ENCODE results near the gene COBL. TPM values are rescaled to one million over a fixed set of nuclear protein-coding genes. Genes with fewer than 3 reads are reported as not detected.

Gene COBL
- total and polyA plus RNA-seq, 2 donors (not counting 3 experiments of a cell fraction or from before 2014, with no cell fraction given): 0.11 TPM; not detected in 1

DNA sequence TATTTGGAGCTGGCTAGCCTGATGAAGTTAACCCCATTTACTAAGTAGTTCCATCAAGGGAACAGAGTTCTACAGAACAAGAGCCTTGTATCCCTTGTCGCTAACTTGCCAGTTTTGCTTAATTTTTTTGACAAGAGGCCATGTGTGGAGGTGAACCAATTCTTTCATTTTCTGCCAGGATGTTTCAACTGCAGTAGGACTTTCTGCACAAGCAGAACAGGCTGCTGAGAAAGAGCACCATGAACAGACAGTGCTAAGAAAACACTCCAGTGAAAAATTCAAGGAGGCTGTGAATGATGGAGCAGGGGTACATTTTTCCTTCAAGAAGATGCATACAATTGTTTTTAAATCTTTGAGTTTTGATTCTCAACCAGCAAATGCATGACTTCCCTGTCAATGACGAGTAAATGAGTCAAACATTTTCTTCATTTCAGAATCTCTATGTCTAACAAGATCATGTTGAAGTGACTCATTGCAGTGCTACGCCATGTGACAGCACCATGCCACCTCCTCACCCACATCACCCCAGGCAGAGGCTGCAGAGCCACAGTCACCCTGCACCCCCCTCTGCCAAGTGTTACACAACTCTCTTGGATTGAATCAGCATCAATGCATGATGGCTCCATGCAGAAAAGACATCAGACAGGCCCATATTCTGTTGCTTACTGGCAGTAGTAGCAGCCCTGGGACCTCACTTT lies 193.1 kb downstream of the COBL start:
- DNase-seq (ENCODE audit: low read depth, low spot score) (no peak), FAIRE-seq (no peak)
- Histone ChIP-seq H3K9ac (replicated peaks; ENCODE audit: extremely low read depth, insufficient read depth, low read length) (no peak overlapping the region), H3K9me1 (replicated peaks; ENCODE audit: control insufficient read depth, extremely low read depth, insufficient read depth, low read length) (no peaks in the 10 kb centered on the region), H3K27ac (ENCODE audit: insufficient read depth, low read depth, low read length) (no peak overlapping the region), H4K20me1 (replicated peaks; ENCODE audit: control insufficient read depth, extremely low read depth, insufficient read depth, low read length) (no peaks in the 10 kb centered on the region), H3K4me1 (ENCODE audit: control insufficient read depth, extremely low read depth, insufficient read depth, low read length) (peaks cover 12% of the 10 kb centered on the region), H3K4me2 (ENCODE audit: insufficient read depth, low read length) (no peak overlapping the region), H3K36me3 (ENCODE audit: control insufficient read depth in 2 of 2, extremely low read depth in 1 of 2, insufficient read depth in 2 of 2, low read length in 2 of 2) (no peaks in the 10 kb centered on the region), H2AFZ (ENCODE audit: low read depth, low read length) (no peak overlapping the region), H3K27me3 (ENCODE audit: control insufficient read depth in 2 of 2, insufficient read depth in 2 of 2, low read length in 2 of 2) (peaks cover 0 to 1% of the 10 kb centered on the region in 2 experiments), H3K4me3 (replicated peaks in 1 of 3; ENCODE audit: insufficient read depth in 1 of 3, low read depth in 1 of 3, low read length in 3 of 3) (no peak overlapping the region), H3K79me2 (ENCODE audit: control insufficient read depth, insufficient read depth, low read length) (no peaks in the 10 kb centered on the region), H3K9me3 (replicated peaks; ENCODE audit: control insufficient read depth, insufficient read depth, low read length) (no peaks in the 10 kb centered on the region)
- TF ChIP-seq, protein P1, sequence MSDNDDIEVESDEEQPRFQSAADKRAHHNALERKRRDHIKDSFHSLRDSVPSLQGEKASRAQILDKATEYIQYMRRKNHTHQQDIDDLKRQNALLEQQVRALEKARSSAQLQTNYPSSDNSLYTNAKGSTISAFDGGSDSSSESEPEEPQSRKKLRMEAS (IDR thresholded peaks at IDR 0.05; ENCODE audit: insufficient read depth, insufficient read length): no peak
- TF ChIP-seq FOS (IDR thresholded peaks at IDR 0.05; ENCODE audit: borderline replicate concordance, insufficient read depth, low read length): peak; percentile 18
- ChIA-PET CTCF (no interaction called here), POLR2A (no interaction called here)
- no TSS peak for BruUV-seq (replicated peaks)
- dilution Hi-C loops (cut with MboI; ENCODE audit: extremely low pct_ligation_motif_present, low sequenced_read_pairs): no loop called here
- intact Hi-C loops (cut with micrococcal nuclease): loop anchor here (5.0 kb wide), 1 partner anchor 331 kb away; no protein-coding TSS in a partner anchor

DNA sequence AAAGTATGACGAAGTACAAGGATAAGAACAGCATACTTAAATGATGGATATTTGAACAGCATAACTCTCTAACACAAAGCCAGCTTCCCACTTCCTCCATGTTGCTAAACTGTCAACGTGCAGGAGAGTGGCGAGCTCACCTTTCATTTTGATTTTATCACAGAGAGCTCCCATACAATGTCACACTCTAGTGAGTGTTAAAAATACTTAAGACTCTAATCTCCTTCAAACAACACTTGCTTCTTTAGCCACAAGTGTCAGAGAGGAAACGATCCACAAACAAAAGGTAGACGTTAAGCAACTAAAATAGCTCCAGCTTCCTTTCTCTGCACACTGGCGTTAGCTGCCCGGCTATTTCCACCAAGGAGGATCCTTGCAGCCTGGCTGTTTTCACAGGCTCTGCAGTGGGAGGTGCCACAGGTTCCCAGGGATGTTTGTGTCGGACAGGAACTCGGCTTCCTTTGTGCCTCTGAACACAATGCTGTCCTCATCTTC lies 194.6 kb downstream of the COBL start:
- dilution Hi-C loops (cut with MboI; ENCODE audit: extremely low pct_ligation_motif_present, low sequenced_read_pairs) (no loop called here), intact Hi-C loops (cut with micrococcal nuclease) (loop anchor here (1.0 to 5.0 kb wide), 5 partner anchors 12 to 330 kb away; no protein-coding TSS in a partner anchor)
- CTCF ChIA-PET: interaction anchor here (0.7 to 1.9 kb wide), 8 partner anchors 13 to 41 kb away, joined by 3 to 8 read pairs (median 4); no protein-coding TSS in a partner anchor
- H3K27me3 ChIP-seq (ENCODE audit: control insufficient read depth in 2 of 2, insufficient read depth in 2 of 2, low read length in 2 of 2): peaks cover 0 to 3% of the 10 kb centered on the region in 2 experiments
- FAIRE-seq (peak; percentile 91), DNase-seq (ENCODE audit: low read depth, low spot score) (peak; percentile 92)
- no peaks in the 10 kb centered on the region for H3K36me3 ChIP-seq (ENCODE audit: control insufficient read depth in 2 of 2, extremely low read depth in 1 of 2, insufficient read depth in 2 of 2, low read length in 2 of 2)
- peak overlapping the region in 1 of 3 experiments; percentile 1 for H3K4me3 ChIP-seq (replicated peaks in 1 of 3; ENCODE audit: insufficient read depth in 1 of 3, low read depth in 1 of 3, low read length in 3 of 3)
- no peaks in the 10 kb centered on the region for H4K20me1 ChIP-seq (replicated peaks; ENCODE audit: control insufficient read depth, extremely low read depth, insufficient read depth, low read length)
- peak; percentile 58 for TF ChIP-seq JUN (IDR thresholded peaks at IDR 0.05; ENCODE audit: borderline replicate concordance, insufficient read depth, insufficient read length, low read depth)
- TF ChIP-seq, protein P1 (IDR thresholded peaks at IDR 0.05; ENCODE audit: insufficient read depth, insufficient read length): no peak
- peaks cover 12% of the 10 kb centered on the region for H3K4me1 ChIP-seq (ENCODE audit: control insufficient read depth, extremely low read depth, insufficient read depth, low read length)
- no peaks in the 10 kb centered on the region for H3K9me3 ChIP-seq (replicated peaks; ENCODE audit: control insufficient read depth, insufficient read depth, low read length)
- no TSS peak for BruUV-seq (replicated peaks)
- no peak overlapping the region for H3K27ac ChIP-seq (ENCODE audit: insufficient read depth, low read depth, low read length)
- peak overlapping the region; percentile 6 for H3K4me2 ChIP-seq (ENCODE audit: insufficient read depth, low read length)
- H3K9ac ChIP-seq (replicated peaks; ENCODE audit: extremely low read depth, insufficient read depth, low read length): peak overlapping the region; percentile 26
- no peaks in the 10 kb centered on the region for H3K79me2 ChIP-seq (ENCODE audit: control insufficient read depth, insufficient read depth, low read length)
- H3K9me1 ChIP-seq (replicated peaks; ENCODE audit: control insufficient read depth, extremely low read depth, insufficient read depth, low read length): no peaks in the 10 kb centered on the region
- peak overlapping the region; percentile 2 for H2AFZ ChIP-seq (ENCODE audit: low read depth, low read length)
- POLR2A ChIA-PET: no interaction called here
